Spinal cord (tissue), 10 donors: ENCODE results near the gene SEMA5A. TPM values are rescaled to one million over a fixed set of nuclear protein-coding genes. Genes with fewer than 3 reads are reported as not detected.

Experiments used
- DNase-seq, 6 donors: peaks; one replicate each; pipeline versions ENCODE4 v3.0.0 to v3.0.0-alpha.2; 2013 to 2015; ENCODE audit warnings: low spot score in 6 of 6, low read depth in 4 of 6
- H3K27ac ChIP-seq: one replicate; pipeline ENCODE4 v1.5.1; 2013; ENCODE audit warnings: low read depth, low read length, control low read depth
- H3K27me3 ChIP-seq: one replicate; pipeline ENCODE4 v1.6.1; 2013; ENCODE audit warnings: low read length; ENCODE audit not compliant: control insufficient read depth, insufficient read depth
- H3K36me3 ChIP-seq: one replicate; pipeline ENCODE4 v1.6.1; 2013; ENCODE audit warnings: low read length; ENCODE audit not compliant: control insufficient read depth, insufficient read depth
- H3K4me1 ChIP-seq: one replicate; pipeline ENCODE4 v1.6.1; 2013; ENCODE audit warnings: low read length; ENCODE audit not compliant: control insufficient read depth, insufficient read depth
- H3K4me3 ChIP-seq: one replicate; pipeline ENCODE4 v1.5.1; 2013; ENCODE audit warnings: low read depth, low read length, control low read depth
- H3K9me3 ChIP-seq: one replicate; pipeline ENCODE4 v1.6.1; 2013; ENCODE audit warnings: low read length; ENCODE audit not compliant: control insufficient read depth, insufficient read depth
- WGBS: methylation state at CpG from one replicate; pipeline ENCODE4 v1.1.5; 2013; ENCODE audit warnings: missing lambda C conversion rate; ENCODE audit not compliant: insufficient coverage; 5-methylcytosine and 5-hydroxymethylcytosine counted together
- polyA plus RNA-seq, 2 donors: library from polyadenylated mRNA; unstranded; fragments of 120-200 nt; gene quantifications; one replicate each; pipeline ENCODE4 v1.2.1, GENCODE V29; 2013; ENCODE audit not compliant: insufficient read length in 2 of 2
- total RNA-seq, 2 donors: library from RNA; depleted of rRNA in 1 of 2; stranded (reverse); fragments of 120-200 nt in 1 of 2; fragments of >200 nt in 1 of 2; gene quantifications; one replicate each; pipeline versions ENCODE4 v1.2.3 to v1.2.4, GENCODE V29; 2013 to 2014
- donor health status: healthy.

SEMA5A gene
- total and polyA plus RNA-seq, 4 donors = 35.2 to 70.7 (median 59.3) TPM

- 93% methylated on average over 4 of the region's 5 CpGs for WGBS
- no peaks in the 10 kb centered on the region for H3K27me3 ChIP-seq
Observed at GRCh38 chr5:9549941-9550340, 4.1 kb upstream of the SEMA5A start.

GRCh38 chr5:9547122-9547947, 1.5 kb upstream of the SEMA5A start:
- H3K27ac ChIP-seq = peak overlapping the region; percentile 67
- H3K36me3 ChIP-seq = no peaks in the 10 kb centered on the region
- WGBS = 69% methylated on average over 12 of the region's 18 CpGs
- no peaks in the 10 kb centered on the region for H3K9me3 ChIP-seq
- H3K4me1 ChIP-seq = peaks cover 29% of the 10 kb centered on the region
- H3K27me3 ChIP-seq = no peaks in the 10 kb centered on the region
- H3K4me3 ChIP-seq = peak overlapping the region; percentile 71
- DNase-seq = peak in 1 of 6 donors; percentile 61

More at GRCh38 chr5:9549941-9550340, 4.1 kb upstream of the SEMA5A start:
- H3K4me1 ChIP-seq = peaks cover 22% of the 10 kb centered on the region
- H3K4me3 ChIP-seq = no peak overlapping the region
- H3K9me3 ChIP-seq = no peaks in the 10 kb centered on the region
- H3K36me3 ChIP-seq = no peaks in the 10 kb centered on the region
- no peak overlapping the region for H3K27ac ChIP-seq
- no peak for DNase-seq

GRCh38 chr5:9545136-9545991, 511 bp downstream of the SEMA5A start:
- DNase-seq = peak in 1 of 6 donors; percentile 29
- peak overlapping the region; percentile 47 for H3K27ac ChIP-seq
- under 1% methylated on average over 82 of the region's 82 CpGs for WGBS
- no peaks in the 10 kb centered on the region for H3K27me3 ChIP-seq
- H3K9me3 ChIP-seq = no peaks in the 10 kb centered on the region
- no peaks in the 10 kb centered on the region for H3K36me3 ChIP-seq
- peaks cover 33% of the 10 kb centered on the region for H3K4me1 ChIP-seq
- peak overlapping the region; percentile 94 for H3K4me3 ChIP-seq

- Histone ChIP-seq H3K27ac (peak overlapping the region; percentile 82), H3K4me3 (peak overlapping the region; percentile 94), H3K36me3 (no peaks in the 10 kb centered on the region), H3K9me3 (no peaks in the 10 kb centered on the region), H3K27me3 (no peaks in the 10 kb centered on the region), H3K4me1 (peaks cover 38% of the 10 kb centered on the region)
- peak; percentile 68 to 94 (median 78) for DNase-seq
- WGBS = under 1% methylated on average over 45 of the region's 45 CpGs
Observed at GRCh38 chr5:9544502-9545135, 1.3 kb downstream of the SEMA5A start.

- Histone ChIP-seq H3K36me3 (no peaks in the 10 kb centered on the region), H3K27ac (peak overlapping the region; percentile 82), H3K9me3 (no peaks in the 10 kb centered on the region), H3K4me1 (peaks cover 38% of the 10 kb centered on the region), H3K27me3 (no peaks in the 10 kb centered on the region), H3K4me3 (peak overlapping the region; percentile 94)
- 14% methylated on average over 6 of the region's 6 CpGs for WGBS
- DNase-seq = no peak
Observed at GRCh38 chr5:9544056-9544455, 1.8 kb downstream of the SEMA5A start.

GRCh38 chr5:9543311-9543920, 2.5 kb downstream of the SEMA5A start:
- H3K36me3 ChIP-seq = no peaks in the 10 kb centered on the region
- WGBS = 45% methylated on average over 5 of the region's 10 CpGs
- DNase-seq = peak in 1 of 6 donors; percentile 31
- no peaks in the 10 kb centered on the region for H3K9me3 ChIP-seq
- H3K27me3 ChIP-seq = no peaks in the 10 kb centered on the region
- peak overlapping the region; percentile 94 for H3K4me3 ChIP-seq
- peaks cover 38% of the 10 kb centered on the region for H3K4me1 ChIP-seq
- peak overlapping the region; percentile 82 for H3K27ac ChIP-seq

GRCh38 chr5:9540791-9541190, 5.1 kb downstream of the SEMA5A start:
- Histone ChIP-seq H3K4me1 (peaks cover 22% of the 10 kb centered on the region), H3K4me3 (no peak overlapping the region), H3K9me3 (no peaks in the 10 kb centered on the region), H3K36me3 (no peaks in the 10 kb centered on the region), H3K27ac (peak overlapping the region; percentile 37), H3K27me3 (no peaks in the 10 kb centered on the region)
- DNase-seq = no peak
- 24% methylated on average over 2 of the region's 7 CpGs for WGBS

GRCh38 chr5:9538504-9538903, 7.4 kb downstream of the SEMA5A start:
- peaks cover 23% of the 10 kb centered on the region for H3K4me1 ChIP-seq
- no peak for DNase-seq
- no peak overlapping the region for H3K4me3 ChIP-seq
- H3K27ac ChIP-seq = no peak overlapping the region
- 100% methylated on average over 2 of the region's 7 CpGs for WGBS
- no peaks in the 10 kb centered on the region for H3K27me3 ChIP-seq
- no peaks in the 10 kb centered on the region for H3K9me3 ChIP-seq
- H3K36me3 ChIP-seq = no peaks in the 10 kb centered on the region
